RWPE2 (cell line): ENCODE data around the gene KRT79.

Source experiments
- ATAC-seq: fragments of 200-7000 bp; cut with Tn5 transposase; 3 replicates; pipeline ENCODE4 v1.9.1; 2021; ENCODE audit warnings: low read depth
- DNase-seq: peaks from one replicate; pipeline ENCODE4 v3.0.0-alpha.2; 2020; ENCODE audit warnings: low spot score
- H3K27ac ChIP-seq: fragments of 450-650 bp; 2 replicates; pipeline ENCODE4 v1.5.1; 2017; ENCODE audit warnings: mild to moderate bottlenecking; ENCODE audit not compliant: poor library complexity, severe bottlenecking
- H3K27me3 ChIP-seq: fragments of 250-450 bp; sonication (Bioruptor Pico); 2 replicates; pipeline ENCODE4 v1.5.1; 2021; ENCODE audit warnings: mild to moderate bottlenecking, moderate library complexity; ENCODE audit not compliant: insufficient read depth, poor library complexity, severe bottlenecking
- H3K36me3 ChIP-seq: fragments of 250-450 bp; sonication (Bioruptor Pico); 2 replicates; pipeline ENCODE4 v1.5.1; 2020; ENCODE audit warnings: low read depth, mild to moderate bottlenecking, moderate library complexity
- H3K4me1 ChIP-seq: fragments of 250-450 bp; sonication (Bioruptor Pico); 2 replicates; pipeline ENCODE4 v1.5.1; 2021; ENCODE audit warnings: mild to moderate bottlenecking, moderate library complexity; ENCODE audit not compliant: insufficient read depth, poor library complexity, severe bottlenecking
- H3K4me3 ChIP-seq: fragments of 250-450 bp; sonication (Bioruptor Pico); 2 replicates; pipeline ENCODE4 v1.5.1; 2021; ENCODE audit warnings: mild to moderate bottlenecking, moderate library complexity; ENCODE audit not compliant: severe bottlenecking
- H3K9me3 ChIP-seq: fragments of 250-450 bp; sonication (Bioruptor Pico); 2 replicates; pipeline ENCODE4 v1.5.1; 2021; ENCODE audit warnings: mild to moderate bottlenecking, moderate library complexity; ENCODE audit not compliant: severe bottlenecking
- TF ChIP-seq, protein P1 (sequence below): fragments of 450-650 bp; IDR thresholded peaks from one replicate; pipeline ENCODE4 v1.5.1; 2017; ENCODE audit warnings: mild to moderate bottlenecking, moderate library complexity; ENCODE audit not compliant: poor library complexity, severe bottlenecking

Gene KRT79

DNA sequence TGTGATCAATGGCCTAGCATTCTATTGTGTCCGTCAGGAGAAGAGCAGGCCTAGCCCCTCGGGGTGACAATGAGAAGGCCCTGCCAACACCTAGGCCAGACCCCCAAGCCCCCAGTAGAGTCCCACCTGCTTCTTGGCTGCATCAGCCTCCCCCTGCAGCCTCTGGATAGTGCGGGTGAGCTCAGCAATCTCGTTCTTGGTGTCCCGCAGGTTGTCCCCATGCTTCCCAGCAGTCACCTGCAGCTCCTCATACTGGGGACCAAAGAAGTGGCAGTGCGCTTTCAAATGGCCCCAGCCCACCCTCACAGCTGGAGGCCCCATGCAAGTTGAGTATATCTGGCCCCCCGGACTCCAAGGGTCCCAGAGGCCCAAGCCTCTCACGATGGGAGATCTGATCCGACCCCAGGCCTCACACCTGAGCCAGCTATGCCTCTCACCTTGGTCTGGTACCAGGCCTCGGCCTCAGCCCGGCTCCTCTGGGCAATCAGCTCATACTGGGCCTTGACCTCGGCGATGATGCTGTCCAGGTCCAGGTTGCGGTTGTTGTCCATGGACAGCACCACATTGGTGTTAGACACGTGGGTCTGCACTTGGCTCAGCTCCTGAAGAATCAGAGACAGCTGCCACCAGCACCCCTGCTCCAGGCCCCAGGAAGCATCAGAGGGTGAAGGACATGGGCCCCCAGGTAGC, 10.2 kb downstream of the KRT79 start:
- DNase-seq = no peak
- H3K27me3 ChIP-seq = no peaks in the 10 kb centered on the region
- no peaks in the 10 kb centered on the region for H3K36me3 ChIP-seq
- ATAC-seq = no peak
- TF ChIP-seq, protein P1, sequence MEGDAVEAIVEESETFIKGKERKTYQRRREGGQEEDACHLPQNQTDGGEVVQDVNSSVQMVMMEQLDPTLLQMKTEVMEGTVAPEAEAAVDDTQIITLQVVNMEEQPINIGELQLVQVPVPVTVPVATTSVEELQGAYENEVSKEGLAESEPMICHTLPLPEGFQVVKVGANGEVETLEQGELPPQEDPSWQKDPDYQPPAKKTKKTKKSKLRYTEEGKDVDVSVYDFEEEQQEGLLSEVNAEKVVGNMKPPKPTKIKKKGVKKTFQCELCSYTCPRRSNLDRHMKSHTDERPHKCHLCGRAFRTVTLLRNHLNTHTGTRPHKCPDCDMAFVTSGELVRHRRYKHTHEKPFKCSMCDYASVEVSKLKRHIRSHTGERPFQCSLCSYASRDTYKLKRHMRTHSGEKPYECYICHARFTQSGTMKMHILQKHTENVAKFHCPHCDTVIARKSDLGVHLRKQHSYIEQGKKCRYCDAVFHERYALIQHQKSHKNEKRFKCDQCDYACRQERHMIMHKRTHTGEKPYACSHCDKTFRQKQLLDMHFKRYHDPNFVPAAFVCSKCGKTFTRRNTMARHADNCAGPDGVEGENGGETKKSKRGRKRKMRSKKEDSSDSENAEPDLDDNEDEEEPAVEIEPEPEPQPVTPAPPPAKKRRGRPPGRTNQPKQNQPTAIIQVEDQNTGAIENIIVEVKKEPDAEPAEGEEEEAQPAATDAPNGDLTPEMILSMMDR = no peak
- no peak overlapping the region for H3K4me3 ChIP-seq
- H3K9me3 ChIP-seq = no peaks in the 10 kb centered on the region
- no peaks in the 10 kb centered on the region for H3K4me1 ChIP-seq
- H3K27ac ChIP-seq = no peak overlapping the region

DNA sequence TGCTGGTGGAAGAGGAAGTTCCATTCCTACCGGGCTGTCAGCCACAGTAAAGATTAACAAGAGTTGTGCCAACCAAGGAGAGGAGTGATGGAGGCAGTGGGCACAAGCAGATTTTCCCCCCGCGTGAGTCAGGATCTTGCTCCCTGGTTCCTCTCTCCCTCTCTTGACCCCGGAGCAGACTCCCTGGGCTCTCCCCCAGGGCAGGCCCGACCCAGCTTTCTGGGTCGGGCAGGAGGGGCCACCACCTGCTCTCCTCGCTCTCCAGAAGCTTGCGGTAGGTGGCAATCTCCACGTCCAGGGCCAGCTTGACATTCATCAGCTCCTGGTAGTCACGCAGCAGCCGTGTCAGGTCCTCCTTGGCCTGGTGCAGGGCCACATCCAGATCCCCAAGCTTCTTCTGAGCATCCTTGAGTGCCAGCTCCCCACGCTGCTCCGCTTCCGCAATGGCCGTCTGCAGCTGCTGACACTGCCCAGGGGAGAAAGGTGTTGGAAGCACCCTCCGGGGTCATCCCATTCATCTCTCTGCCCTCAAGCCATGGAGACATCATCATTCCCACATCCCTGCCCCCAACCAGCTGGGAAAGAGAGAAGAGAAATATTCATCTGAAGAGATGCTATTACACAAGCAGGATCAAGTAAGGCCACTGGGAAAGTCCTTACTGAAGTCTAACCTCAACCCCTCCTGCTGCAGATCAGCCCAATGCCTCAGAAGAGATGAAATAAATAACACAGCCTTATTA, 11.2 kb downstream of the KRT79 start:
- ATAC-seq = no peak
- no peaks in the 10 kb centered on the region for H3K27me3 ChIP-seq

DNA sequence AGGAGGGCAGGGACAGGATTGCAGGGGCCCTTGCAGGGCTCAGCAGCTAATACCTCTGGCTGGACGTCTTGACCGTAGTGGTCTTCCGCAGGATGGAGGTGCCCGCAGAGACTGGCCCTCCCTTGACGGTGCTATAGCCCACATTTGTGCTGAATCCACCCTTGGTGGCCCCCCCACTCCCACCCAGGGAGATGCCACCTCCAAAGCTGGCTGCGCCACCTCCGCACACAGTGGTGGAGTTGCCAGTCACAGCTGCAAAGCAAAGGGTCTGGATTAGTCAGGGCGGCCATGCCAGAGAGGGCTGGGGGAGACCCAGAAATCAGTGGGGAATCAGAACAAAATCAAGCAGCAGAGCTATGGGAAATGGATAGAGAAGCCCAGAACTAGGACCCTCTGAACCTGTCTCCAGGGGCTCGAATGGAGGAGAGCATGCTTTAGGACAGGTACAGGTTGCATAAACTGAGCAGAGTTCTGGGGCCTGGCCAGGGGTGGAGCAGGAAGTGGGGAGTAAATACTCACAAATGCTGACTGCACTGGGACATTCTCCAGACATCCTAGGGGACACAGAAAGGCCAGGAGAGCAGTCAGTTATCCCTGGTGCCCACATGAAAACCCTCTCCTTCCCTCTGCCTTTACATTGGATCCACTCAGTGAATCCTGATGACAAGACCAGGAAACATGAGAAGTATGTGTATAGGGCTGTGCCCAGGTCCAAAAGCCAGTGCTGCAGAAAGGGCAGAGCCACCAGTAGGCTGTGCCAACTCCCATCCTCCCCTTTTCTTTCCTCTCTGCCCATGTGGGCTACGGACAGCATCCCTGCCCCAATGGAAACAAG, 12.1 kb downstream of the KRT79 start:
- H3K27me3 ChIP-seq = no peaks in the 10 kb centered on the region
- no peak for DNase-seq

More for the DNA sequence above, 11.2 kb downstream of the KRT79 start:
- TF ChIP-seq, protein P1 = no peak
- no peaks in the 10 kb centered on the region for H3K36me3 ChIP-seq
- H3K27ac ChIP-seq = no peak overlapping the region
- no peak for DNase-seq
- H3K9me3 ChIP-seq = no peaks in the 10 kb centered on the region
- no peak overlapping the region for H3K4me3 ChIP-seq
- H3K4me1 ChIP-seq = no peaks in the 10 kb centered on the region

DNA sequence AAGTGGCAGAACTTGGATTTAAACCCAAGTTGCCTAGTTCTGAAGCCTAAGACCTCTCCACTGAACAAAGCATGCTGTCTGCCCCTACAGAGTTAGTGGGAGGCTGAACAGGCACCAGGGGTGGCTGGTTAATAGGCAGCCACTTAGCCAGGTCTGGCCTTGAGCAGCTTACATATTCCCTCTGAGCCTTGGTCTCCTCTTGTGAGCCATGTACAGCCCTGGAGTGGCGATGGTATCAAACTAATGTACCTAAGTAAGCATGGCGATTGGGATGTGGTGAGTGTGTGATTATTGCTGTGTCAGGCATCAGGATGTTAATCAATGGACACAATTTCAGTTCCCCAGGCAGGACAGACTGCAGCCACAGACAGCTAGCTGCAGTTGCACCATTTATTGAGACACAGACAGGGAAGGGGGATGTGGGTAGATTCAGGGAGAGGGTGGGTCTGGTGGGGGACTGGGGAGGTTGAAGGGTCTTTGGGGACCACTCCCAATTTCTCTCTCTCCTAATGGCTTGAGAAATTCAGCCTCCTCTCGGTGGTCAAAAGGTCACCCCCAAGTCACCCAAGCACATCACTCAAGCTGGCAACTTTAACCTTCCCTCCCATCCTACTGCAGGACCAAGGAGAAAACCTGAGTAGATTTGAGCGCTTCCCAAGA, 12.9 kb downstream of the KRT79 start:
- TF ChIP-seq, protein P1 = no peak
- Histone ChIP-seq H3K27ac (no peak overlapping the region), H3K27me3 (no peaks in the 10 kb centered on the region), H3K9me3 (no peaks in the 10 kb centered on the region), H3K4me3 (no peak overlapping the region), H3K36me3 (no peaks in the 10 kb centered on the region), H3K4me1 (no peaks in the 10 kb centered on the region)
- DNase-seq (no peak), ATAC-seq (no peak)

More for the DNA sequence above, 12.1 kb downstream of the KRT79 start:
- Histone ChIP-seq H3K4me3 (no peak overlapping the region), H3K36me3 (no peaks in the 10 kb centered on the region), H3K27ac (no peak overlapping the region), H3K9me3 (no peaks in the 10 kb centered on the region), H3K4me1 (no peaks in the 10 kb centered on the region)
- peak; percentile 72 for ATAC-seq
- TF ChIP-seq, protein P1 = no peak
